ENCODE measurements around the gene ERICH6.

- TF ChIP-seq CTCF (IDR thresholded peaks at IDR 0.05) (no peak), POLR2A (IDR thresholded peaks at IDR 0.05) (no peak)
These were observed 20.9 kb downstream of the ERICH6 start for GRCh38 chr3:150682824-150683223.
